ENCODE measurements around the gene MRPL23.

Gene MRPL23

DNA sequence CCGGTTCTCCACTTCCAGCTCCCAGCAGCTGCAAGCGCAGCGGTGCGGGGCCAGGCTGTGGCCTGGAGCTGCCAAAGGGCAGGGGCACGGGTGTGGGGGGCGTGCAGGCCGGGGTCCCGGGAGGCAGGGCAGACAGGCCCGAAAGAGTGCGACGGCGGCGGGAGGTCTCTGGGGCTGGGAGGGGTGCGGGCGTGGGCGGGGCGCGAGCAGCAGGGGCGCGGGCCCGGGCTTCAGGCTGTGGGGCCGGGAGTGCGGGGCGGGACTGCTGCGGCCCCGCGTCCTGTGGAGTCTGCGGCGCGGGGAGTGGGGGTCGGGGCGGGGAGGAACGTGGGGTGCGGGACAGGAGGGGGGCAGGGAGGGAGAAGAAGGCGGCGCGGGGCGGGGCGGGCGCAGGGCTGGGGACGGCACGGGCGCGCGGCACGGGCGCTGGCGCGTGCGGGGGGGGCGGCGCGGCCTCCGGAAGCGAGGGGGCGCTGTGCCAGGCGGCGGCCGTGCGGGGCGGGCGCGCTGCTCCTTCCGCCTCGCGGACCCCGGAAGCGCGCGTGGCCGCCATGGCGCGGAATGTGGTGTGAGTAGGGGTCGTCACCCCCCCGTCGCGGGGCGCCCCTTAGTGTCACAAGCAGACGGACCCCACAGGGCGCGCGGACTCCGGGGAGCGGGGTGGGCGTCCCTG lies at the start of gene MRPL23:
MRPL23 (plus strand) TSS at position 521 of the 673 bp plus-strand sequence; CDS start at position 552, 31 bp downstream.
- no peak within 1 kb of the TSS for H3K4me3 ChIP-seq (ENCODE audit: low read length)
- no peaks in the 10 kb centered on the region for H3K36me3 ChIP-seq (ENCODE audit: control insufficient read depth, insufficient read depth, low read length)
- H3K9me3 ChIP-seq (ENCODE audit: control insufficient read depth, low read length): no peaks in the 10 kb centered on the region
- H3K9ac ChIP-seq (ENCODE audit: low read length): no peak within 1 kb of the TSS
- no peaks in the 10 kb centered on the region for H3K27me3 ChIP-seq (ENCODE audit: control insufficient read depth, insufficient read depth, low read length)
- H3K4me1 ChIP-seq (ENCODE audit: control insufficient read depth, insufficient read depth, low read length): no peaks in the 10 kb centered on the region

DNA sequence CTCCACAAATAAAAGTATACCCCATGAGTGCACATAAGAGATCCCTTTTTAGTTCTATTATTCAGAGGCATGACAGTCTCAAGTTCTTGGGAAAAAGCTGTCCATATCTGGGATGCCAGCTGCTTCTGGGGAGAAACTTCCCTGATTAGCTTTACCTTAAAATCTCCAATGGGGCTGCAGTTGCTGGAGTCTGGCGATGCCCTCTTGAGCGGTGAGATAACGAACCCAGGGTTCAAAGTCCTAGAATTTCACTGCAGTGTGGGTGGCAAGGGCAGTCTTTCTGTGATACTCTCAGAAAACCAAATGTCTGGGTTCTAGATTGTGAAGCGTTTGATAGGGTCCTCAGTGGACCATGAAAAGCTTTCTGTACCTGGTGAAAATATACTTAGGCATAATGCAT lies 48.0 kb upstream of the MRPL23 start:
- no peak overlapping the region for H3K4me3 ChIP-seq (ENCODE audit: low read length)
- peaks cover 4% of the 10 kb centered on the region for H3K4me1 ChIP-seq (ENCODE audit: control insufficient read depth, insufficient read depth, low read length)
- no peaks in the 10 kb centered on the region for H3K9me3 ChIP-seq (ENCODE audit: control insufficient read depth, low read length)
- no peaks in the 10 kb centered on the region for H3K36me3 ChIP-seq (ENCODE audit: control insufficient read depth, insufficient read depth, low read length)
- no peak overlapping the region for H3K9ac ChIP-seq (ENCODE audit: low read length)
- no peaks in the 10 kb centered on the region for H3K27me3 ChIP-seq (ENCODE audit: control insufficient read depth, insufficient read depth, low read length)

DNA sequence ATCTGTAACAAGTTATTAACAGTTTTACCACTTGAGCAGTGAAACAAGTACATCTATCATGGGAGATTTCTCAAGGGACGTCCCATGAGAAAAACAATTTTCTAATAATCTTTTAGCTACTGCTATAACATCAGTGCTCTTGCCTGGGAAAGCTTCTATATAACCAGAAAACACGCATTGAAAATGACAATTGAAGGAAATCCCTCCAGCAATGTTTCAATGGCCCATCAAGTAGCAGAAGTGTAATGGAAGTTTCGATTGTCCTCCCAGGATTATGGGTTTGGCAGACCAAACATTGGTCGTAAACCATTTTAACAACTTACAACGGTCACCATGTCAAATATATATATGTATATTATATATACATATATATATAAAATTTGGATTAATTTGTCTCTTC lies 47.4 kb upstream of the MRPL23 start:
- Histone ChIP-seq H3K27me3 (ENCODE audit: control insufficient read depth, insufficient read depth, low read length) (no peaks in the 10 kb centered on the region), H3K9me3 (ENCODE audit: control insufficient read depth, low read length) (no peaks in the 10 kb centered on the region), H3K9ac (ENCODE audit: low read length) (no peak overlapping the region), H3K4me1 (ENCODE audit: control insufficient read depth, insufficient read depth, low read length) (peaks cover 4% of the 10 kb centered on the region), H3K4me3 (ENCODE audit: low read length) (no peak overlapping the region), H3K36me3 (ENCODE audit: control insufficient read depth, insufficient read depth, low read length) (no peaks in the 10 kb centered on the region)

DNA sequence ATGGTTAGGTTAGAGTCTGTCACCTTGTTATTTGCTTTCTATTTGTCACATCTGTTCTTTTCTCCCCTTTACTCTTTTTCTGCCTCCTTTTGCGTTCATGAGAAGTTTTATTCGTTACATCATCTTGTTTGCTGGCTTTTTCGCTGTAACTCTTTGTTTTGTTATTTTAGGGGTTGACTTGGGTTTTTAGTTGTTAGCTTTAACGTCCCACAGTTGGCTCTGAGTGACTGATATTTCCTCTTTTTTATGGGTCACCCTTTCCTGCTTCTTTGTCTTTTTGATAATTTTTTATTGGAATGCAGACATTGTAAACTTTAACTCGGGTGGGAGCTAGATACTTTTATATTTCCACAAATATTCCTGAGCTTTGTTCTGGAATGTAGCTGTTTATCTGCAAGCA lies 41.0 kb upstream of the MRPL23 start:
- H3K36me3 ChIP-seq (ENCODE audit: control insufficient read depth, insufficient read depth, low read length): no peaks in the 10 kb centered on the region
- no peaks in the 10 kb centered on the region for H3K4me1 ChIP-seq (ENCODE audit: control insufficient read depth, insufficient read depth, low read length)
- no peaks in the 10 kb centered on the region for H3K27me3 ChIP-seq (ENCODE audit: control insufficient read depth, insufficient read depth, low read length)
- H3K9me3 ChIP-seq (ENCODE audit: control insufficient read depth, low read length): no peaks in the 10 kb centered on the region
- no peak overlapping the region for H3K4me3 ChIP-seq (ENCODE audit: low read length)
- no peak overlapping the region for H3K9ac ChIP-seq (ENCODE audit: low read length)

DNA sequence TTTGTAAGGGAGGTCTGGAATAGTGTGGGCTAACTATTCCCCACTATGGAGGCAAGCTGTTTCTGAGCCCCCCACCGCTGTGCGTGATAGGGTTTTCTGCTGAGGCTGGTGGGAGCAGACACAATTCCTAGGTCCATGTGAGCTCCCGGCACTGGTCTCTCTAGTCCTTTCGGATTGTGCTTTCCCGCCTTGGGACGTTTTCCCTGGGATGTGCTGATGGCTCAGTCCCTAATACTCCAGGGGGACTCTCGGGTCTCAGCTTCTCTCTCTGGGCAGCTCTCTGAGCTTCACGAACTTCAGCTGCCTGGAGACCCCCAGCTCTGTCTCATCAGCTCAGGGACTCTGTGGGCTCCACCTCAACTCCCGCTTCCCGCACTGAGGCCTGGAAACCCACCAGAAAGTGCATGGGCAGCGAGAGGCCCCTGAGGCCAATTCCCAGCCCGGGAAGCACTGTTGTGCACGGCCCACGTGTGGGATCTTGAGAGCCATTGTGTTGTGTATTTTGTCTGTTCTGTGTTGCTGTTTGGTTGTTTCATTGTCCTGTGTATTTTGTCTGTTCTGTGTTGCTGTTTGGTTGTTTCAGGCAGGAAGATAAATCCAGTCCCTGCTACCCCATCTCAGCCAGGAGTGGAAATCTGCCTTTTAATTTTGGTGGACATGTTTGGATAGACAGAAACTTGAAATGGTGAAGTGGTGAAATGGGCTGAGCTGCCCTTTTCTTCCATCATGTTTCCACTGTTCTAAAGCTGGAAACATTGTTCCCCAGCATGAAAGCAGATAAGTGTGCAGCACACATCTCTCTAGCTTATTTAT lies 40.3 kb upstream of the MRPL23 start:
- Histone ChIP-seq H3K9me3 (ENCODE audit: control insufficient read depth, low read length) (no peaks in the 10 kb centered on the region), H3K9ac (ENCODE audit: low read length) (no peak overlapping the region), H3K36me3 (ENCODE audit: control insufficient read depth, insufficient read depth, low read length) (no peaks in the 10 kb centered on the region), H3K27me3 (ENCODE audit: control insufficient read depth, insufficient read depth, low read length) (no peaks in the 10 kb centered on the region), H3K4me3 (ENCODE audit: low read length) (no peak overlapping the region), H3K4me1 (ENCODE audit: control insufficient read depth, insufficient read depth, low read length) (no peaks in the 10 kb centered on the region)

DNA sequence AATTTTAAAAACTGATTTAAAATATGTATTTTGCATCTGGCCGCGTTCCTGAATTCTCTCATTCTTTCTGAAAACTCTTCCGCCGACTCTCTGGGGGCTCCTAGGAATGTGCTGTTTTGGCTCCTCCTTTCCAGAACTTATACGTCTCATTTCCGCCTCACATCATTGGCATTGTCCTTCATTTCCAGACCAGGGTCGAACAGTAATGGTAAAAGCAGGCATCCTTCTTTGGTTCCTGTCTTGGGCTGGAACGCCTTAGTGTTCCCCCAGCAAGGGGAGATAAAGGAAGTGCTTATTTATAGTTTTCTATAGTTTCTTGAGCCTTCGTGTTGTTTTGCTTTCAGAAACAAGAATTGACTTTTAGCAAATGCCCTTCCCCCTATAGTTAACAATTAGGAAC lies 38.5 kb upstream of the MRPL23 start:
- Histone ChIP-seq H3K4me3 (ENCODE audit: low read length) (no peak overlapping the region), H3K36me3 (ENCODE audit: control insufficient read depth, insufficient read depth, low read length) (no peaks in the 10 kb centered on the region), H3K9ac (ENCODE audit: low read length) (no peak overlapping the region), H3K9me3 (ENCODE audit: control insufficient read depth, low read length) (no peaks in the 10 kb centered on the region), H3K27me3 (ENCODE audit: control insufficient read depth, insufficient read depth, low read length) (no peaks in the 10 kb centered on the region), H3K4me1 (ENCODE audit: control insufficient read depth, insufficient read depth, low read length) (no peaks in the 10 kb centered on the region)

DNA sequence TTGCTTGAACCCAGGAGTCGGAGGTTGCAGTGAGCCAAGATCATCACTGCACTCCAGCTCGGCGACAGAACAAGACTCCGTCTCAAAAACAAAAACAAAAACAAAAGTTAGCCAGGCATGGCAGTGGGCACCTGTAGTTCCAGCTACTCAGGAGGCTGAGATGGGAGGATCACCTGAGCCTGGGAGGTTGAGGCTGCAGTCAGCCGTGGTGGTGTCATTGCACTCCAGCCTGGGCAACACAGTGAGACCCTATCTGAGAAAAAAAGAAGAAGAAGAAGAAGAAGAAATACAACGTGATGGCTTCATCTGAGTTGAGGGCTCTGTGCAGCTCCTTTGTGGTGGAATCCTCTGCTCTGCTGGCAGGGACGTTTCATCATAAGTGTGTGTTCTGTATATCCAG lies 37.6 kb upstream of the MRPL23 start:
- Histone ChIP-seq H3K9ac (ENCODE audit: low read length) (no peak overlapping the region), H3K36me3 (ENCODE audit: control insufficient read depth, insufficient read depth, low read length) (no peaks in the 10 kb centered on the region), H3K4me3 (ENCODE audit: low read length) (no peak overlapping the region), H3K27me3 (ENCODE audit: control insufficient read depth, insufficient read depth, low read length) (no peaks in the 10 kb centered on the region), H3K9me3 (ENCODE audit: control insufficient read depth, low read length) (no peaks in the 10 kb centered on the region), H3K4me1 (ENCODE audit: control insufficient read depth, insufficient read depth, low read length) (no peaks in the 10 kb centered on the region)

DNA sequence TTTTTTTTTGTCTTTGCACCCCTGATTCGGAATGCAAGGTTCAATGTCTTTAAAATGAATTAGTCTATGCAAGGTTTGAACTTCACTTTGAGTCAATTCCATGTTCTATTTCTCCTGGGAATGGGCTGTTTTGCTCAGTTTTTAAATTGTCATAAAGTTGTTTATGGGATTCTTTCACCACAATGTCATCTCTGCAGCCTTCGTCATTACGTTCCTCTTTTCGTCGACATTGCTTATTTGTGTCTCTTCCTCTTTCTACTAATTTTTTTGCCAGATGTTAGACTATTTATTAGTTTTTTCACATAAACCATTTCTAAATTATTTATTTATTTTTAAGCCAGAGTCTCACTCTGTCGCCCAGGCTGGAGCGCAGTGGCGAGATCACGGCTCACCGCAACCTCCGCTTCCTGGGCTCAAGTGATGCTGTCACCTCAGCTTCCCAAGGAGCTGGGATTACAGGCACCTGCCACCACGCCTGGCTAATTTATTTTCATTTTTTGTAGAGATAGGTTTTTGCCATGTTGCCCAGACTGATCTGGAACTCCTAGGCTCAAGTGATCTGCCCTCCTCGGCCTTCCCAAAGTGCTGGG lies 34.7 kb upstream of the MRPL23 start:
- no peaks in the 10 kb centered on the region for H3K9me3 ChIP-seq (ENCODE audit: control insufficient read depth, low read length)
- H3K27me3 ChIP-seq (ENCODE audit: control insufficient read depth, insufficient read depth, low read length): no peaks in the 10 kb centered on the region
- no peak overlapping the region for H3K9ac ChIP-seq (ENCODE audit: low read length)
- no peaks in the 10 kb centered on the region for H3K36me3 ChIP-seq (ENCODE audit: control insufficient read depth, insufficient read depth, low read length)
- H3K4me3 ChIP-seq (ENCODE audit: low read length): no peak overlapping the region
- H3K4me1 ChIP-seq (ENCODE audit: control insufficient read depth, insufficient read depth, low read length): no peaks in the 10 kb centered on the region

DNA sequence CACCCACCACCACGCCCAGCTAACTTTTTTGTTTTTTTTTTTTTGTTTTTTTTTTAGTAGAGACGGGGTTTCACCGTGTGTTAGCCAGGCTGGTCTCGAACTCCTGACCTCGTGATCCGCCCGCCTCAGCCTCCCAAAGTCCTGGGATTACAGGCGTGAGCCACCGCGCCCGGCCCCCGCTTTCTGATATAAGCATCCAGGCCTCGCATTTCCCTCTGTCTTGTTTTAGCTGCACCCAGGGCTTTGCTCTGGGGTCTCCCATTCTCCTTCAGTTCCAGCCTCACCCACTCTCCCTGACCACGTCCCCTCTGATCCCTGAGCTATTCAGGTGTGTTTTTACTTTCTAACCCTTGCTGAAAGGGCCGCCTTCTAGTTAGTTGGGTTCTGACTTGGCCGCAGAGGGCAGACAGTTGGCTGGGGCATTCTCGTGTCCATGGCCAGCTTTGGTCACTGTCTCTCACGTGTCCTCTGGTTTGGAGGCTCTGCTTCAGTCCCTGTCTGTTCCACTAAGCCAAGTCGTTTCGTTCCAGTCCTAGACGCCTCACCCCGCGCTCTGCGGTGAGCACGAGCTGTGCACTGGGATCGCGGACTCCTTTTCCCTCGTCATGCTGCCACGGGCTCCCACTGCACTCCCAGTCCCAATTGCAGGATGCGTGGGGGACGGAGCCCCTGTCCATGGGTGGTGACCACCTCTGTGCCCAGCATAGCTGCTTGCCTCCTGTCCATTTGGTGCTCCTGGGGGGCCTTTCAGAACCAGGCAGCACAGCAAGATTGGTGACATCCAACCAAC lies 33.7 kb upstream of the MRPL23 start:
- H3K27me3 ChIP-seq (ENCODE audit: control insufficient read depth, insufficient read depth, low read length): no peaks in the 10 kb centered on the region
- H3K36me3 ChIP-seq (ENCODE audit: control insufficient read depth, insufficient read depth, low read length): no peaks in the 10 kb centered on the region
- H3K4me3 ChIP-seq (ENCODE audit: low read length): no peak overlapping the region
- no peak overlapping the region for H3K9ac ChIP-seq (ENCODE audit: low read length)
- no peaks in the 10 kb centered on the region for H3K9me3 ChIP-seq (ENCODE audit: control insufficient read depth, low read length)
- no peaks in the 10 kb centered on the region for H3K4me1 ChIP-seq (ENCODE audit: control insufficient read depth, insufficient read depth, low read length)

DNA sequence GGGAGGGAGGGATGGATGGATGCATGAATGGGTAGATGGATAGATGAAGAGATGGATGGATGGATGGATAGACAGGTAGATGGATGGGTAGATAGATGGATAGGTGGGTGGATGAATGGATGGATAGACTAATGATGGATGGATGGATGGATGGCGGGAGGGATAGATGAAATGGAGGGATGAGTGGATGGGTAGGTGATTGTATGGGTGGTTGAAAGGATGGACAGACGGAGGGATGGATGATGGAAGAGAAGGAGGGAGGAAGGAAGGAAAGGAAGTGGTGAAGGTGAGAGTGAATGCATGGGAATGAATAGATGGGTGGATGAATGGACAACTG lies 31.4 kb upstream of the MRPL23 start:
- no peak overlapping the region for H3K4me3 ChIP-seq (ENCODE audit: low read length)
- H3K36me3 ChIP-seq (ENCODE audit: control insufficient read depth, insufficient read depth, low read length): no peaks in the 10 kb centered on the region
- no peaks in the 10 kb centered on the region for H3K4me1 ChIP-seq (ENCODE audit: control insufficient read depth, insufficient read depth, low read length)
- H3K9ac ChIP-seq (ENCODE audit: low read length): no peak overlapping the region
- no peaks in the 10 kb centered on the region for H3K9me3 ChIP-seq (ENCODE audit: control insufficient read depth, low read length)
- no peaks in the 10 kb centered on the region for H3K27me3 ChIP-seq (ENCODE audit: control insufficient read depth, insufficient read depth, low read length)

DNA sequence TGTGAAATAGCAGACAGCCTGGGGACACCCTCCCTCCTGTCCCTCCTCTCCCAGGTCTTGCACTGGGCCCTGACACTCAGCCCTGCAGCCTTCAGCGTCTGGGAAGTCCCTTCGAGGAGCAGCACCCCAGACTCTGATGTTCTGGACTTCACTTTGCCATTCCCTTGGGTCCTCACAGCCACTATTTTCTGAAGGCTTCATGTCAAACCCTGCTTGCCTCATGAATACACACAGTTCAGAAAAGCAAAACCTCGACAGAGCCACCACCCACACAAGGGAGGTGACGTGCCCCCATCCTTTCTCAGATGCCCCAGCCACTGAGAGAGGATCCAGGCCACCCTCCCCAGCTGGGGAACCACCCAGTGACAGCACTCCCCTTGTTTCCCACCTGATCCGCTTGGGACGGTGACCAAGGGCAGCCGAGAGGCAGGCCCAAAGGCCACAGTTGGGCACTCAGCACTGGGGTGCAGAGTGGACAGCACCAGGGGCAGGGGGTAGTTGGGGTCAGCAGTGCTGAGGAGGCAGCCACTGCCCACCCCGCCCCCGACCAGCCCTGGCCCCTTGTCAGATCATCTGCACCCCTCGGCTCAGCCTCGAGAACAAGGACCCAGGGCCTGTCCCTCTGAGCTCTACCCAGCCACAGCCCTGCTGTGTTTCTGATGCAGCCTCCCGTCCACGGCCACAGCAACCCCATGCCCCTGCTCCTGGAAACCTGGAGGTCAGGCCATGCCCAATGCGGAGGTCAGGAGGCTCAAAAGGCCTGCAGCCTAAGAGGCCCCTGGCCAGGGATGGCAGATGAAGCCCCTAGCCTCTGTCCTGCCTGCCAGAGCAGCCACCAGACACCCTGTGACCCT lies 30.8 kb upstream of the MRPL23 start:
- no peaks in the 10 kb centered on the region for H3K9me3 ChIP-seq (ENCODE audit: control insufficient read depth, low read length)
- no peak overlapping the region for H3K4me3 ChIP-seq (ENCODE audit: low read length)
- H3K27me3 ChIP-seq (ENCODE audit: control insufficient read depth, insufficient read depth, low read length): no peaks in the 10 kb centered on the region
- H3K4me1 ChIP-seq (ENCODE audit: control insufficient read depth, insufficient read depth, low read length): no peaks in the 10 kb centered on the region
- no peak overlapping the region for H3K9ac ChIP-seq (ENCODE audit: low read length)
- H3K36me3 ChIP-seq (ENCODE audit: control insufficient read depth, insufficient read depth, low read length): no peaks in the 10 kb centered on the region

Data from mucosa of stomach (tissue), 1 donor.